Measurements from ENCODE around the gene GADD45B. TPM values are rescaled to one million over a fixed set of nuclear protein-coding genes. Genes with fewer than 3 reads are reported as not detected.

GADD45B gene
- total RNA-seq, 1 experiment from 2014 or later, result 37.9 TPM

DNA sequence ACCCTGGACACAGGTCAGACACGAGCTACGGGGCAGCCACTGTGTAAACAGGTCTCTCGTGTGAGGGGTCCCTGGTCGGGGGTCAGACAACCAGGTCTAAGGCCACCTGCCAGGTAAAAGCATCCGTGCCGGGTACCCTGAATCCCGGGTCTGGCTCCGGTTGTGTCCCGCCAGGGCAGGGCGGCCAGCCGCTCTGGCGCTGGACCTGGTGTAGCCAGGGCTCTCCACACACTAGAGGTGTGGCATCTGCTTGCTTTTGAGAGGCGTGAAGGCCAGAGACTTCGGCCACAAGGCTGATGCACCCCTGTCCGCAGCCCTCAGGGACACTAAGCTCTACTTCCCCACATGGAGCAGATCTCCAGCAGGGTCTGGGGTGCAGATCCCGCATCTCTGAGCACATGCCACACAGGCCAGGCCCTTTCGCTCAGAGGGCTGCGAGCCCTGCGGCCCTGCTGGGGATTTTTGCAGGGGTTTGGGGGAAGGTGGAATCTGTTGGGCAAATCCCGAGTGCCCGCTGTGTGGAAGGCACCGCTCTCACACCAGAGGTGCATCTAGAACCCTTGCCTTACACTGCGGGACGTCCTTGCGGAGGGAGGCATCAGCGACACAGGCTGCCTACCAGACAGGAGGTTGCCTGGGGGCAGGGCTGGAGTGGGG lies 34.7 kb upstream of the GADD45B start:
- H3K9me3 ChIP-seq (ENCODE audit: control insufficient read depth in 1 of 2, insufficient read depth in 1 of 2, low read depth in 1 of 2, low read length in 2 of 2), result no peaks in the 10 kb centered on the region
- CTCF ChIA-PET, result no interaction called here
- no peak overlapping the region for H3K4me2 ChIP-seq (ENCODE audit: low read length)
- 0 out of 2 replicates have a peak, but pooled peaks cover 4% of the 10 kb centered on the region for H4K20me1 ChIP-seq (ENCODE audit: insufficient read depth)
- H3K4me1 ChIP-seq (ENCODE audit: control insufficient read depth in 1 of 2, insufficient read depth in 2 of 2, low read length in 2 of 2), result no peaks in the 10 kb centered on the region
- no peaks in the 10 kb centered on the region for H3K27me3 ChIP-seq (ENCODE audit: insufficient read depth, low read length)
- H3K36me3 ChIP-seq (ENCODE audit: control insufficient read depth in 1 of 2, insufficient read depth in 2 of 2, low read length in 2 of 2), result peaks cover 42 to 49% of the 10 kb centered on the region in 2 experiments
- BruUV-seq (replicated peaks), result no TSS peak
- ATAC-seq (no peak), DNase-seq (ENCODE audit: low read depth, low spot score) (no peak)
- TF ChIP-seq EGR1 (IDR thresholded peaks at IDR 0.05; ENCODE audit: low read depth), result no peak
- peaks cover 89% of the 10 kb centered on the region for H3K79me2 ChIP-seq (ENCODE audit: insufficient read depth, low read length)
- intact Hi-C loops (cut with micrococcal nuclease), result no loop called here
- no peaks in the 10 kb centered on the region for H3K9me2 ChIP-seq (ENCODE audit: insufficient read depth)
- RAD21 ChIA-PET (ENCODE audit: low non-redundant PET in 1 of 2, low total read pairs in 2 of 2, uncharacterized antibody in 2 of 2, unreplicated experiment in 2 of 2), result no interaction called here
- POLR2A ChIA-PET, result interaction anchor here (1.2 kb wide), 1 partner anchor 14 kb away, joined by 3 read pairs; the partner anchor contains the start of gene TIMM13
- H3K27ac ChIP-seq (ENCODE audit: low read depth, low read length), result no peak overlapping the region
- H3K9ac ChIP-seq (ENCODE audit: low read length), result no peak overlapping the region
- H3K4me3 ChIP-seq (replicated peaks in 1 of 2; ENCODE audit: low read depth in 1 of 2, low read length in 2 of 2), result no peak overlapping the region
- no peak overlapping the region for H2AFZ ChIP-seq (ENCODE audit: low read depth, low read length, poor library complexity, severe bottlenecking)

- H3K4me3 ChIP-seq (replicated peaks in 1 of 2; ENCODE audit: low read depth in 1 of 2, low read length in 2 of 2), result no peak overlapping the region
- RAD21 ChIA-PET (ENCODE audit: low non-redundant PET in 1 of 2, low total read pairs in 2 of 2, uncharacterized antibody in 2 of 2, unreplicated experiment in 2 of 2), result no interaction called here
- H3K4me2 ChIP-seq (ENCODE audit: low read length), result no peak overlapping the region
- no peaks in the 10 kb centered on the region for H3K9me3 ChIP-seq (ENCODE audit: control insufficient read depth in 1 of 2, insufficient read depth in 1 of 2, low read depth in 1 of 2, low read length in 2 of 2)
- DNase-seq (ENCODE audit: low read depth, low spot score) (no peak), ATAC-seq (no peak)
- peaks cover 35 to 37% of the 10 kb centered on the region in 2 experiments; a peak in 3 of 4 replicates for H3K36me3 ChIP-seq (ENCODE audit: control insufficient read depth in 1 of 2, insufficient read depth in 2 of 2, low read length in 2 of 2)
- POLR2A ChIA-PET, result no interaction called here
- H2AFZ ChIP-seq (ENCODE audit: low read depth, low read length, poor library complexity, severe bottlenecking), result no peak overlapping the region
- H4K20me1 ChIP-seq (ENCODE audit: insufficient read depth), result 0 out of 2 replicates have a peak, but pooled peaks cover 4% of the 10 kb centered on the region
- H3K9me2 ChIP-seq (ENCODE audit: insufficient read depth), result no peaks in the 10 kb centered on the region
- no TSS peak for BruUV-seq (replicated peaks)
- no peaks in the 10 kb centered on the region for H3K4me1 ChIP-seq (ENCODE audit: control insufficient read depth in 1 of 2, insufficient read depth in 2 of 2, low read length in 2 of 2)
- no peak overlapping the region for H3K9ac ChIP-seq (ENCODE audit: low read length)
- H3K27ac ChIP-seq (ENCODE audit: low read depth, low read length), result no peak overlapping the region
- peaks cover 92% of the 10 kb centered on the region for H3K79me2 ChIP-seq (ENCODE audit: insufficient read depth, low read length)
- H3K27me3 ChIP-seq (ENCODE audit: insufficient read depth, low read length), result no peaks in the 10 kb centered on the region
- intact Hi-C loops (cut with micrococcal nuclease), result no loop called here
- CTCF ChIA-PET, result no interaction called here
- TF ChIP-seq ZNF274 (IDR thresholded peaks at IDR 0.05; ENCODE audit: low read depth, low read length), result no peak
Measured at GRCh38 chr19:2443116-2443784, 32.7 kb upstream of the GADD45B start.

Data from HCT116 (cell line).